HG02943 (cell line): ENCODE data around the gene SH3RF1.
A peak's percentile ranks its signal among the peaks of the same experiment; 100 is the strongest.
"Not testable (repeated sequence)": the region's sequence is repeated elsewhere in the genome, so short reads cannot be mapped to it uniquely, and the experiment has no call there.

Experiments
- ATAC-seq: cut with Tn5 transposase; IDR thresholded peaks from one replicate; pipeline ENCODE4 v1.9.1; 2021; ENCODE audit warnings: mild to moderate bottlenecking, low read depth, moderate library complexity; ENCODE audit not compliant: unreplicated experiment

SH3RF1 gene

DNA sequence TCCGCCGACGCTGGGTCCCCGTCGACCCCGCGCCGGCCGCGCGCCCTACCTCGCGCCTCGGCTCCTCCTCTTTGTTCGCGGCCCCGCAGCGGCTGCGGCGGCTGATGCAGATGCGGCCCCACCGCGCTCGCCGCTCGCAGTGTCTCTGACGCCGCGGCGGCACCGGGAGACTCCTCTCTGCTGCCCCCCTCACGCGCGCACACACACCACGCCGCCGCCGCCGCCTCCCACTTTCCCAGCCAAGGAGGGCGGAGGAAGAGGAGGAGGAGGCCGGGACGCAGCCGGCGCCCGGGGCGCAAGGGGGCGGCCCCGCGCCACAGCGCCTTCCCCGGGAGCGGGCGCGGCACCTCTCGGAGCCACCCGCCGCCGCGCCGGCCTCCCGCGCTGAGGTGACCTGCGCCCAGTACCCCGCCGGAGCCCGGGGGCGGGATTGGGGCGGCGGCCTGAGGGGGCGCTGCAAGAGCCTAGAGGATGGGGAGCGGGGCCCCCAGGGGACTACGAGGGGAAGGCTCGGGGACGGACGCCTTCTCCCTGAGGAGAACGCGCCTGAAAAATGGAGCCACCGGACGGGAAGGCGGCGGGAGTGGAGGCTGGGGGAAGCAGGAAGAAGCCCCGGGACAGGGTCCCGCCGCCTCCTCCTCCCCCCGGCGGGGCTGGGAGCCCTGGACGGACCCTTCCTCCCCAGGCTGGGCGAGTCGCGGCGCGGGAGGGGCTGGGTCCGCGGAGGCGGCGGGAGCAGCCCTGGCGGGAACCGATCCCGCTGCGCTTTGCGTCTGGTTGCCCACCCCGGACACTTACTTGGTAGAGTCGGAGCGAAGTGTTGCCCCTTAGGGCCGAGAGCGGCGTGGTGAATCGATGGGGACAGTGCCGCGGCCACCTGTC, at the start of gene SH3RF1:
SH3RF1 (minus strand) TSS at position 147 of the 882 bp plus-strand sequence. CDS start 1,744 bp downstream, outside the sequence.
- ATAC-seq, result peak; percentile 66

DNA sequence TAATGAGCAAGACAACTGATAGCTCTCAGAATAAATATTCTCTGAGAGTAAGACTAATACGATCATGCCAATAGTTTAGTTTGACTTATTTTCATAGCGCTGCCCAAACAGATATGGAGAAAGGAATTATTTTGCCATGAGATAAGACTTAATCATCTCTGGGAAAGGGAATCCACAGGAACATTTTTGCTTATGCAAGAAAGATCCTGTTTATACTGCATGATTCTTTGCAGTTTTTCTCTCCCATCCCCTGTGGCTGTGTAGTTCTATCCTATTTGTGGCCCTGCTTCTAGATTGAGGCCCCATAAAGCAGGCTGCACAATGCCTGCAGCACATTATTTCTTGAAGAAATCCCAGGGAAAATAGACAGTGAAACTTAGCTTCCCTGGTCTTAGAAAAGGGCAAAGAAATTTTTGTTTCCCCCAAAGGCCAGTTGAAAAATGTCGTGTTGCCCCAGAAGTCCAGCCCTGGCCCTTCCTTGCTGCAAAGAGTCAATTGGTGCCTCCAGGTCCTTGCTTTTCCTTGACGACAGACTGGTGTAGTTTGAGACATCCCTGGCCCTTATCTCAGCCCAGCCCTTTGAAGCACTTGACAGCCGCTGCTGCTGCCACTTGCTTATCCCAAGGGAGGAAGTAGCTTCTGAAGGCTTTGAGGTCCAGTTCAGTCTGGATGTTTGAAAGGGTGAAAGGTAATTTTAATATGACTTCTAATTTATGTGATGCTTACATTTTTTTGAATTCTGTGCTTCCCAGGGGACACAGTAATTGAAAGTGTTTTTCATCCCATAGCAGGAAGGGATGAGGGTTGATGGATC, 45.0 kb upstream of the SH3RF1 start:
- ATAC-seq, result no peak

DNA sequence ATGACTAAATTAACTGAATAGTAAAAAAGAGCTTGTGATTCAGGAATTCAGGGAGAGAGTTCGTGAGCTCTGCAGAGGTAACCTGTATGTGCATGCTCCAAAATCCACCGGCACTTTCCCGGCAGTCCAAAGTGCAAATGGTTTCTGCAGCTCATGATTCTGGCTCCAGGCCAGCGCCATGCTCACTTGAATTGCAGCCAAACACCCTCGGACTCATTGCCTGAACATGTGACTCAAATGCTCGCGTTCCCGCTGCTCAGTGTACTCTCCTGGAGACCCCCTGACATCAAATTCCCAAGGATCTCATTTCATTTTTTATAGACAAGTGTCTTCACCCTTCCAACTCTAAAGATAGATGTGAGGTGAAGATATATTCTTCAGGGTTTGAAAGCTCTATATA, 44.1 kb upstream of the SH3RF1 start:
- no peak for ATAC-seq

DNA sequence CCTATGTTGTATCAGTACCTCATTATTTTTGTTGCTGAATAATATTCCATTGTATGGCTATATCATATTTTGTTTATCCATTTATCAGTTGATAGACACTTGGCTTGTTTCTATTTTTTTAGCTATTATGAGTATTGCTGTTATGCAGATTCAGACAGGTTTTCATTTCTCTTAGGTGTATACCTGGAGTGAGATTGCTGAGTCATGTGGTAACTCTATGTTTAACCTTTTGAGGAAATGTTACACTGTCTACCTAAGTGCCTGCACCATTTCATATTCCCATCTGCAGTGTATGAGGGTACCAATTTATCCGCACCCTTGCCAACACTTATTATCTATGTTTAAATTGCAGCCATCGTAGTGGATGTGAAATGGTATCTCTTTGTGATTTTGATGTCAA, 43.0 kb upstream of the SH3RF1 start:
- no peak for ATAC-seq

DNA sequence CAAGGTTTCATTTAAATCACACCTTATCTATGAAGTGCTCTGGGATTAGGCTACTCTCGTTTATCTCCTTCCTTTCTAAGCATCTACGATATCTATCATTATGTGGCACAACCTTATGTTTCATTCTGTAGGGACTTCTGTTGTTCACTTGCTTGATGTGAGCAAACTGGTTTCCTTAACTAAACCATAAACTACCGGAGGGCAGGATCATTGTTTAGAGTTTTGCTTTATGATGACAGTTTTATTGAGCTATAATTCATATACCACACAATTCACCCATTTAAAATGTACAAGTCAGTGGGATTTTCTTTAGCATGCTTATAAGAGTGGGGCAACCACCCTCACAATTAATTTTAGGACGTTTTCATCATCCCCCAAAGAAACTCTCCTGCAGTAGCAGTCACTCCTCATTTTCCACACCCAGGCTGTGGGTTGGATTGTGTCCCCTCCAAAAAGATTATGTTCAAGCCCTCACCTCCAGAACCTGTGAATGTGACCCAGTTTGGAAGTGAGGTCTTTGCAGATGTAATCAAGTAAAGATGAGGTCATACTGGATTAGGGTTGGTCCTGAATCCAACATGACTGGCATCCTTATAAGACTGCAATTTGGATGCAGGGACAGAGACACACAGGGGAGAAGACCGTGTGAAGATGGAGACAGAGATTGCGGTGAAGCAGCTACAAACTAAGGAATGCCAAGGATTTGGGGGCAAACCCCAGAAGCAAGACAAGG, 42.1 kb upstream of the SH3RF1 start:
- ATAC-seq, result no peak

GRCh38 chr4:169311643-169312365, 41.0 kb upstream of the SH3RF1 start:
- no peak for ATAC-seq

DNA sequence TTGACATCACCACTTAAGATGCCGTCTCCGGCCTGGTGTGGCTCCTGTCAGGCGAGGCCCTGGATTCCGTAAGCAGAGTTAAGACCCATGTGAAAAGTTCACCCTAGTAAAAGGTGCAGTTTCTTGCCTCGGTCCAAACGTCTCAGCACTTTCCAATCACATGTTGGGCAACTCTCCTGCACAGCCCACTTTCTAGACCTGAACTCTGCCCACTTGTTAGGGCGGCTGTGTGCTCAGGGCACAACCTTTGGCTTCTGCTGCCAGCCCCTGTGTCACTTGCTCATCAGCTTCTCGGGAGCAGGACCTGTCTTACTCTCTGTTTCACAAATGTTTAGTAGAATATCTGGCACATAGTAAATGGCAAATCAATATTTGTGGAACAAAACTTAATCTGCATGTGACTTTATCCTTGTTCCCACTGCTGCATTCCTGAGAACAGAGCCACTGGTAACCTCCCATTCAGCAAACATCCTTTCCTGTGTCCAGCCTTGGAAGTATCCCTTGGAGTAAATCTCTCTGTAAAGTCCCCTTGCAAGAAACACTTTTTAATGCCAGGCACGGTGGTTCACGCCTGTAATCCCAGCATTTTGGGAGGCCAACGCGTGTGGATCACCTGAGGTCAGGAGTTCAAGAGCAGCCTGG, 38.7 kb upstream of the SH3RF1 start:
- ATAC-seq, result no peak

- ATAC-seq, result no peak
These were observed 36.8 kb upstream of the SH3RF1 start for GRCh38 chr4:169307576-169307975.

GRCh38 chr4:169305651-169306050, 34.9 kb upstream of the SH3RF1 start:
- no peak for ATAC-seq

GRCh38 chr4:169305173-169305572, 34.4 kb upstream of the SH3RF1 start:
- ATAC-seq, result no peak

GRCh38 chr4:169295822-169296221, 25.1 kb upstream of the SH3RF1 start:
- no peak for ATAC-seq

- peak; percentile 88 for ATAC-seq
These were observed 22.8 kb upstream of the SH3RF1 start for GRCh38 chr4:169293343-169294176.

DNA sequence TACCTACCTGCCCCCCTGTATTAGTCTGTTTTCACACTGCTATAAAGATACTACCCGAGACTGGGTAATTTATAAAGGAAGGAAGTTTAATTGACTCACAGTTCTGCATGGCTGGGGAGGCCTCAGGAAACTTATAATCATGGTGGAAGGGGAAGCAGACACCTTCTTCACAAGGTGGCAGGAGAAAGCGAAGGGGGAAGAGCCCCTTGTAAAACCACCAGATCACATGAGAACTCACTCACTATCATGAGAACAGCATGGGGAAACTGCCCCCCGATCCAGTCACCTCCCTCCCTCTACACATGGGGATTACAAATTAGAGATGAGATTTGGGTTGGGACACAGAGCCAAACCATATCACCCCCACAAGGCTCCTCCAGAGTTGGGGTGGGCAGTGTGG, 17.2 kb upstream of the SH3RF1 start:
- not testable (repeated sequence) for ATAC-seq

DNA sequence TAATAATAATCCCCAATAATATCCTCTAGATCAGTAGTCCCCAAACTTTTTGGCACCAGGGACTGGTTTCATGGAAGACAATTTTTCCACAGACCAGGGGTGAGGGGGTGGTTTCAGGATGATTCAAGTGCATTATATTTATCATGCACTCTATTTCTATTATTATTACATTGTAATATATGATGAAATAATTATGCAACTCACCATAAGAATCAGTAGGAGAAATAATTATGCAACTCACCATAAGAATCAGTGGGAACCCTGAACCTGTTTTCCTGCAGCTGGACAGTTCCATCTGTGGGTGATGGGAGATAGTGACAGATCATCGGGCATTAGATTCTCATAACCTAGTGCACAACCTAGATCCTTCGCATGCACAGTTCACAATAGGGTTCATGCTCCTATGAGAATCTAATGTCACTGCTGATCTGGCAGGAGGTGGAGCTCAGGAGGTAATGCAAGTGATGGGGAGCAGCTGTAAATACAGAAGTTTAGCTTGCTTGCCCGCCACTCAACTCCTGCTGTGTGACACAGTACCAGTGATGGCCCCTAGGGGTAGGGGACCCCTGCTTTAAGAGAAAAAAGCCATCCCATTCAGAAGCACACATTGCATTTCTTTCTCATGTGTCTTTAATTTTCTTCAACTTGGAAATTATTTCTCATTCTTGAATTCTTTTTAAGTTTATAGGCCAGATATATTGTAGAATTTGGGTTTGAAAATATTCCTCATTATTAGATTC, 16.0 kb upstream of the SH3RF1 start:
- ATAC-seq, result no peak

DNA sequence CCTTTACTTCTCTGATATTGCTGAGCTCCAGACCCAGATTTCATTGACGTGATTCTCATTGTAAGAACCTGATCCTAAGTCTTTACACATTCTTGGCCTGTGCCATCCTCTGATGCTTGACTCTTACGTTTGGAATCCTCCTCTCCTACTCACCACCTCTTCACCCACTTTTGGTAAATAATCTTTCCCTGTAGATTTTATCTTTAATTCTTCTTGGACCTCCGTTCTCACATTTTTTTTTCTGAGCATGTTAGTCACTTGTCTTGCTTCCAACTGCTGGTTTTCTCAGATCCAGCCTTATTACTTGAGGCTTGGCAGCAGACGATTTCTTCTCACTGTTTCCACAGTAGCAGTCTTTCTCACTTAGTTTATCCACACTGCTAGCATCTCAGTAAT, 12.4 kb upstream of the SH3RF1 start:
- ATAC-seq, result no peak

DNA sequence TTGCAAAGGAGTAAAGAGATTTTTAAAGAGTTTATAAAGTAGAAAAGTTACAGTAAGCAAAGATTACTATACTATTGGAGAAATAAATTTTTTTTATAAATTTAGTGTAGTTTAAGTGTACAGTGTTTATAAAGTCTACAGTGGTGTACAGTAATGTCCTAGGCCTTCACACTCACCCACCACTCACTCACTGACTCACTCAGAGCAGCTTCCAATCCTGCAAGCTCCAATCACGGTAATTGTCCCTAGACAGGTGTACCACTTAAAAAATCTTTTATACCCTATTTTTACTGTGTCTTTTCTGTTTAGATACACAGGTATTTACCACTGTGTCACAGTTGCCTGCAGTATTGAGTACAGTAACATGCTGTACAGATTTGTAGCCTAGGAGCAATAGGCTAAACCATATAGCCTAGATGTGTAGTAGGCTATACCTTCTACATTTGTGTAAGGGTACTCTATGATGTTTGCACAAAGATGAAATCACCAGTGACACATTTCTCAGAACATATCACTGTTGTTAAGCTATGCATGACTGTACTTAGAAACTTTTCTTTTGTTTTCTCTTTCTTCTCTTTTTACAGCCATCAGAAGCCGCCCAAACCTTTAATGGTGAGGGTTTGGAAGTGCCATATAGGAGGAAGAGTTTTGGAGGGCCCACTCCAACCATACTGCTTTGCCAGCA, 11.8 kb upstream of the SH3RF1 start:
- ATAC-seq, result no peak

DNA sequence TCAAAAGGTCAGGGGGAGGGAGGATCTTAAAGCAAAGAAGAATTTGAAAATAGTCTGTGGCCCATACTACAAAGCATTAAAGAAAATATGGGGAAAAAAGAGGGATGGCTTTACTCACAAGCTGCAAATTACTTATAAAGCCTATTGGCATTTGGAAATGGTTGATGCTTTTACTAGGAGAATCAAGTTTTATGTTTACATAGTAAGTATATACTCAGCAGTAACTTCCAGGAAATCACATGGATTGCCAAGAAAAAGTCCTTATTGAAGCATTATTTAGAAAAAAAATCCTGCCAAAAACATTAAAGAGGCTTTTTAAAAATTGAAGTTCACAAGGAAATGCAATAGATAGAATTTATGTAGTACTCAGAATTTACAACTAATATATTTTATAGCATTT, 8.4 kb upstream of the SH3RF1 start:
- no peak for ATAC-seq

DNA sequence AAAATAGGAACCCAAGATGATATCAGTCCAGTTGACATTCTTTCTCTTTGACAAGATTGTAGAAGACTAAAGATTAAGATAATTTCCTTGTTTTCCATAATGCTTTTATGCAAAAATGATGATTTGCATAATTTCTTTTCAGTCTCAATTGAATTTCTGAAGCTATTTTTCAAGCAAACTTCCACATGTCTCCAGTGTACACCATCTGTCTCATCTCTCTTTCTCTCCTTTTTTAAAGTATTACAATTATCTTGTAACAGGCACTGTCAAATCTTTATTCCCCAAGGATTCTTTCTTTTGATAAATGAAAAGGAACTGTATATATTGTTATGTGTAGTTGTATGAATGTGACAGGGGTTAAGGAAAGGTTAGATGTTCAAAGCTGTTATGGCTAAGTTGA, 7.9 kb upstream of the SH3RF1 start:
- no peak for ATAC-seq
